C4-2B (cell line): ENCODE measurements around the gene TMEM129.

Experiments used
- H3K27ac ChIP-seq: fragments of 450-650 bp; 2 replicates; pipeline ENCODE4 v1.5.1; 2017
- ZFX ChIP-seq: fragments of 450-650 bp; IDR thresholded peaks from 2 replicates; pipeline ENCODE4 v1.6.1; 2017
- TF ChIP-seq, protein P1 (sequence below): fragments of 450-650 bp; conservative IDR thresholded peaks from 2 replicates; pipeline ENCODE4 v1.5.1; 2017; ENCODE audit warnings: mild to moderate bottlenecking

The TMEM129 gene

DNA sequence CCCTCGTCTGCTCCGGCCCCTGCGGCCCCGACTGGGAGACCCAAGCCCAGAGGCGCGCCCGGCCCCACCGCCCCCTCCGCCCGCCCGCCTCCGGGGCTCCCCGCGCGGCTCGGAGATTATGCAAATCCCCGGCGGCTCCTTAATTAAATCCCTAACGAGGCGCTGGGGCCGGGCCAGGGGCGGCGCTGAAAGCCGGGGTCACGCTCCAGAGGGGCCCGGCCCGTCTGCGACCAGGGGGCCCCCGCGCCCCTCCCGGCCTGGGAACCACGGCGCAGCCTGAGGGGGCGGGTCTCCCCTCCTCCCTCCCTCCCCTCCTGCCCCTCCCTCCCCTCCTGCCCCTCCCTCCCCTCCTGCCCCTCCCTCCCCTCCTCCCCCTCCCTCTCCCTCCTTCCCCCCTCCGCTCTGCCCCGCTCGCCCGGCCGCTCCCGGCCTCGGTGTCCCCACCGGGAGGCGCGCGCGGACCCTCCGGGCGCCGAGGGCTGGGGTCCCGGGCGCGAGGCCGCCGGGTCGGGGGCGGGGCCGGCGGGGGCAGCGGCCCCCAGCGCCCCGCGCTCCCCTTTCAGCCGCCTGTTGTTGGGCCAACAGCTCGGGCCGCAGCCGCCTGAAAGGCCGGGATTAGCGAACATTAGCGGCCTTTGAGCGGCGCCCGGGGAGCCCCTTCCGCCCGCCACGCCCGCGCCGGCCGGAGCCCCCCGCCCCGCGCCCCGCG lies 46.1 kb upstream of the TMEM129 start:
- TF ChIP-seq, protein P1, sequence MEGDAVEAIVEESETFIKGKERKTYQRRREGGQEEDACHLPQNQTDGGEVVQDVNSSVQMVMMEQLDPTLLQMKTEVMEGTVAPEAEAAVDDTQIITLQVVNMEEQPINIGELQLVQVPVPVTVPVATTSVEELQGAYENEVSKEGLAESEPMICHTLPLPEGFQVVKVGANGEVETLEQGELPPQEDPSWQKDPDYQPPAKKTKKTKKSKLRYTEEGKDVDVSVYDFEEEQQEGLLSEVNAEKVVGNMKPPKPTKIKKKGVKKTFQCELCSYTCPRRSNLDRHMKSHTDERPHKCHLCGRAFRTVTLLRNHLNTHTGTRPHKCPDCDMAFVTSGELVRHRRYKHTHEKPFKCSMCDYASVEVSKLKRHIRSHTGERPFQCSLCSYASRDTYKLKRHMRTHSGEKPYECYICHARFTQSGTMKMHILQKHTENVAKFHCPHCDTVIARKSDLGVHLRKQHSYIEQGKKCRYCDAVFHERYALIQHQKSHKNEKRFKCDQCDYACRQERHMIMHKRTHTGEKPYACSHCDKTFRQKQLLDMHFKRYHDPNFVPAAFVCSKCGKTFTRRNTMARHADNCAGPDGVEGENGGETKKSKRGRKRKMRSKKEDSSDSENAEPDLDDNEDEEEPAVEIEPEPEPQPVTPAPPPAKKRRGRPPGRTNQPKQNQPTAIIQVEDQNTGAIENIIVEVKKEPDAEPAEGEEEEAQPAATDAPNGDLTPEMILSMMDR = no peak
- no peak for TF ChIP-seq ZFX
- no peak overlapping the region for H3K27ac ChIP-seq

DNA sequence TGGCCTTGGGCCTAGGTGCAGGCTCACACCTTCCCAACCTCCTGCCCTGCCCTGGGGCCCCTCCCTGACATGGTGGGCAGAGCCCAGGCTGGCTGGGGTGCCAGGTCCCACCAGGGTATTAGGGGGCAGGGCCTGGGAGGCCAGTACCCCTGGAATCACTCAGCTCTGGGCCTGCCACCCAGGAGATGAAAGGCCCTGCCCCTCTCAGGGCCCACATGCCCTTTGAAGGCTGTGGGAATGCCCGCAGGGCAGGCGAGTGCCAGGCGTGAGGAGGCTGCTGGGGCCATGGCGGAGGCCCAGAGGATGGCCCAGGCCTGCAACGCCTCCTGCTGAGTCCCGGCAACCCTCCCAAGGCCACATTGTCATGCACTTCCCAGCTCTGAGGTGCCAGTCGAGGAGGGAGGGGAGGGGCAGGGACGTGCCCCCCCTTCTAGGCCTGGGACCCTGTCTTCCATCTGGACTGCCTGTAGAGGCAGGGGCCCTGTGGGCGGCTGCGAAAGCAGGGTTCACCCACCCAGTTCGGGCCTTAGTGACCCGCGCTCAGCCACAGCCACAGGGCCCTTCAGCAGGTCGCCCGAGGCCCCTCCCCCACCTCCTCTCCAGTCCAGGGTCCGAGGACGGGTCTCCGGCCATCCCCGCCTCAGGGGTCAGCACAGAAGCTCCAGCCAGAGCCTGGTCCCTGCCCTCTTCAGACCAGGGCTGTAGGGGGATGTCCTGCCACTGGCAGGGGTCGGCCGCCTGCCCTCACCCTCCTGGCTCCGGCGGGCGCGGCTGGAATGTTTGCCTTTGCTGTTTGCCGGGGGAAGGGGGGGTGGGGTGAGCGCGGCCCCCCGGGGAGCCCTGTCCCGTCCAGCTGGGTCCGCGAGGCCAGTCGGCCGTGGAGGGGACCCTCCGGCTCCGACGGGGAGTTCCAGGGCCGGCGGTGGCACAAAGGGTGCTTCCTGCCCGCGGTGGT lies 45.3 kb upstream of the TMEM129 start:
- TF ChIP-seq ZFX = no peak
- TF ChIP-seq, protein P1 = no peak
- no peak overlapping the region for H3K27ac ChIP-seq

DNA sequence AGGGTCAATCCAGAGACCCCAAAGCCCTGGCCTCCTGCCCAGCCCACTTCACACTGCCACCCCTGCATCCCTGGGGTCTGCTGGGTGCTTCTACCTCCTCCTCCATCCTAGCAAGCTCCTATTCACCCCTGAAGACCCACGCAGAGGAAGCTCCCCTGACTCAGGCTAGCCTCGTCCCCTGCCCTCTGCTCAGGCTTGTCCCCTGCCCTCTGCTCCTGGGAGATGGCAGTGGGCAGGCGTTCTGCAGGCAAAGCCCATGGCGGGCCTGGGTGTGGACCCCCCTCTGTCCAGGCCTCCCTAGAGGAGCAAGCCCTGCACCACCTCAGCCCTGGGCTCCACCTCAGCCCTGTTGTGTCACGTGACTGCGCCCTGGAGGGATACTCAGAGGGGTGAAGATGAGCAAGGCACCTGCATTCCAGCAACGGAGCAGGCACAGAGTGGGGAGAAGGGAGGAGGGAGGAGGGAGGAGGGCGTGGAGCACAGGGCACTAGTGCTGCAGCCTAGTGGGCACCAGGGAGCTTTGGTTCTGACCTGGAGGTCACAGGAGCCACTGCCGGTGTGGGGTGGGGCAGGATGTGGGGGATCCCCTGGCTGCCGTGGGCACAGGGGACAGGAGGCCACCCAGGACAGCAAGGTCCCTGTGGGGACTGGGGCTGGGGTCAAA lies 44.4 kb upstream of the TMEM129 start:
- TF ChIP-seq, protein P1 = no peak
- no peak for TF ChIP-seq ZFX
- no peak overlapping the region for H3K27ac ChIP-seq

DNA sequence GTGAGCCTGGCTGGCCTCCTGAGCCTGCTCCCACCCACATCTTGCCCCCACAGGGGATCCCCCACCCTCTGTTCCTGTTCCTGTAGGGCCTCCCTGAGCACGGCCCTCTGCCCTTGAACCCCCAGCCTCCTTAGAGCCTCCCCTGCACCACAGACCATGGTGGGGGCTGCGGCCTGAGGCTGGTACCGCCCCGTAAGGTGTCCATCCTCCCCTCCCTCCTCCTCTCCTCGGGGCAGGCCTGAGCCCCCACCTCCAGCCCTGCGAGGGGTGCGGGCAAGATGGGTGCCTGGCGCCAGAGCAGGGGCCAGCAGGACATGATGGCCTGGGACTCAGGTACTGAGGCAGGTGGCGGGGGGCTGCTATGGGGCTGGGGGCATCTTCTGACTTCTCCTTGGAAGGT lies 43.5 kb upstream of the TMEM129 start:
- H3K27ac ChIP-seq = no peak overlapping the region
- TF ChIP-seq, protein P1 = no peak
- no peak for TF ChIP-seq ZFX

DNA sequence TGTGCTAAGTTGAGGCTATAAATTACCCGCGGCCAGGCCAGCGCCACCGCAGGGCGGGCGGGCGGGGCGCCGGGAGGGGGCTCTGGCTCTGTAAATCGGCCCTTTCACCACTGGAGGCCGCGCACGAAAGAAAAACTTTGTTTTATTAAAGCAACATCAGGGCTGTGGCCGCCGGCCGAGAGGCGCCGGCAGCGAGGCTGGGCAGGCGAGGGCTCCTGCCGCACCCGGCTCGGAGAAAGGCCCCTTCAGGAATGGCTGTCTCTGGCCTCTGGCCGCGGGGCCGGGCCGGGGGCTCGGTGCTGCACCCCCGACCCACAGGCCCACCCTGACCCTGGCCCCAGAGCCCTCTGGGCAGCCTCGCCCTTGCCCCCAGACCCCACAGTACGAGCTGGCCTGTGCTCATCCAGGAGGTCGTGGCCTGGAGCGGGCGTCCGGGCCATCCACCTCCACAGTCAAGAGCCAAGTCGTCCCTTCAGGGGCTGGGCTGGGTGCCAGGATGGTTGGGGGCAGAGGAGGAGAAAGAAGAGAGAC lies 42.5 kb upstream of the TMEM129 start:
- H3K27ac ChIP-seq = no peak overlapping the region
- TF ChIP-seq, protein P1 = no peak
- TF ChIP-seq ZFX = no peak

DNA sequence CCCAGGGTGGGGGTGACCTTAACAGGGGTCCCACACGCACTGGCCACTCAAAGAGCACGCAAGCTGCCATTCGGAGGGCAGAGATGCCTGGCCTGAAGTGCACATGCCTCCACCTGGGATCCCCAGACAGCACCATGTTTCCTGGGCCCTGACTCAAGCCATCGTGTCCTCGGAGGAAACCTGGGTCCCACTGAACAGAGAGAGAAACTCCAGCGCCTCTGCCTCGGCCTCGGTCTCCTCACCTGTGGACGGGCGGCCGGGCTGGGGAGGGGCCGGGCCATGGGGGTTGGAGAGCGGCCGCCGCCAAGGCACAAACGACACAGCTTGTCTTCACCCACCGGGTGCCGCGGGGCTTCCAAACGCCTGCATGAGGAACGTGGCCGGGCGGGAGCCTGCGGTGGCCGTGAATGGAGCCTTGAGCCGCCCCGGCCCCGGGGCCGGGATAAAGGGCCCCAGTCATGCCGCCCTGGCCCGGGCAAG lies 42.0 kb upstream of the TMEM129 start:
- no peak for TF ChIP-seq ZFX
- TF ChIP-seq, protein P1 = no peak
- no peak overlapping the region for H3K27ac ChIP-seq
